Uterus (tissue), 4 donors: ENCODE measurements around the gene AK9. TPM values are rescaled to one million over a fixed set of nuclear protein-coding genes. Genes with fewer than 3 reads are reported as not detected.

Experiments
- DNase-seq, 2 donors: peaks; one replicate each; pipeline ENCODE4 v3.0.0-alpha.2; 2019 to 2020
- H3K27ac ChIP-seq, 2 donors: fragments of 200-600 bp; sonication (generic); 1 replicate in 1 of 2; 2 replicates in 1 of 2; pipeline ENCODE4 v1.5.1; 2016 to 2018
- H3K27me3 ChIP-seq, 2 donors: fragments of 200-600 bp; sonication (generic); one replicate each; pipeline ENCODE4 v1.5.1; 2018 to 2019; ENCODE audit warnings: control low read depth in 1 of 2
- H3K36me3 ChIP-seq, 2 donors: fragments of 200-600 bp; sonication (generic); one replicate each; pipeline ENCODE4 v1.5.1; 2019; ENCODE audit warnings: control low read depth in 1 of 2
- H3K4me1 ChIP-seq, 2 donors: fragments of 200-600 bp; sonication (generic); one replicate each; pipeline ENCODE4 v1.5.1; 2018 to 2019; ENCODE audit warnings: control low read depth in 1 of 2
- H3K4me3 ChIP-seq, 2 donors: fragments of 200-600 bp; sonication (generic); 1 replicate in 1 of 2; 2 replicates in 1 of 2; pipeline ENCODE4 v1.5.1; 2018 to 2019; ENCODE audit warnings: mild to moderate bottlenecking in 1 of 2
- H3K9me3 ChIP-seq, 2 donors: fragments of 200-600 bp; sonication (generic); one replicate each; pipeline ENCODE4 v1.5.1; 2019; ENCODE audit warnings: control low read depth in 1 of 2
- CTCF ChIP-seq, 4 experiments: fragments of 200-600 bp in 2 of 4; fragments of 450-650 bp in 2 of 4; sonication (generic) in 2 of 4; IDR thresholded peaks; one replicate each; pipeline ENCODE4 v1.5.1; 2016 to 2019; ENCODE audit warnings: antibody characterized with exemption in 4 of 4, mild to moderate bottlenecking in 2 of 4, moderate library complexity in 1 of 4
- POLR2A ChIP-seq, 2 donors: fragments of 450-650 bp; IDR thresholded peaks; one replicate each; pipeline ENCODE4 v1.6.1; 2016; ENCODE audit warnings: antibody characterized with exemption in 2 of 2, mild to moderate bottlenecking in 1 of 2, moderate library complexity in 1 of 2
- intact Hi-C: fragments of 100-400 bp; cut with DNase I; formaldehyde crosslinking; loops from one replicate; pipeline ENCODE4 v1.15.1; 2023; ENCODE audit warnings: low total_unique reads
- total RNA-seq, 4 donors: library from RNA; depleted of rRNA in 3 of 4; stranded (reverse); fragments of >200 nt in 3 of 4; gene quantifications; one replicate each; pipeline versions ENCODE4 v1.1.0 to v1.2.4, GENCODE V29; 2014 to 2023
- donor health status: DM: yes; HTN: yes; CAD: no.

AK9 gene
- total RNA-seq, 4 donors from 2014 or later = 12.3 to 27.9 (median 13.5) TPM

- intact Hi-C loops = loop anchor here (10.0 kb wide), 1 partner anchor 71 kb away; the partner anchor contains the start of gene CD164
- DNase-seq = peak; percentile 66 to 72
- TF ChIP-seq POLR2A (IDR thresholded peaks at IDR 0.05) = peak in 1 of 2 donors; percentile 42
- TF ChIP-seq CTCF (IDR thresholded peaks at IDR 0.05) = peak in 3 of 4 experiments; percentile 23 to 39 (median 32)
Measured at GRCh38 chr6:109455437-109456110, 235.4 kb downstream of the AK9 start, which contains the start of gene MICAL1. MICAL1 (minus strand) TSS chr6:109455772; CDS start chr6:109454196, 1,576 bp downstream.

GRCh38 chr6:109454496-109455436, 236.2 kb downstream of the AK9 start:
- H3K27ac ChIP-seq = peak overlapping the region; percentile 80 to 82
- TF ChIP-seq CTCF (IDR thresholded peaks at IDR 0.05) (no peak), POLR2A (IDR thresholded peaks at IDR 0.05) (no peak)
- DNase-seq = no peak
- no peaks in the 10 kb centered on the region for H3K4me1 ChIP-seq
- no peaks in the 10 kb centered on the region for H3K27me3 ChIP-seq
- H3K9me3 ChIP-seq = no peaks in the 10 kb centered on the region
- peak overlapping the region; percentile 75 to 77 for H3K4me3 ChIP-seq
- H3K36me3 ChIP-seq = no peaks in the 10 kb centered on the region
- intact Hi-C loops = loop anchor here (10.0 kb wide), 1 partner anchor 70 kb away; the partner anchor contains the start of gene CD164

More at GRCh38 chr6:109455437-109456110, 235.4 kb downstream of the AK9 start, which contains the start of gene MICAL1:
- peak within 1 kb of the TSS; percentile 75 to 77 for H3K4me3 ChIP-seq
- H3K27ac ChIP-seq = peak within 1 kb of the TSS; percentile 80 to 82
- no peaks in the 10 kb centered on the region for H3K36me3 ChIP-seq
- no peaks in the 10 kb centered on the region for H3K27me3 ChIP-seq
- no peaks in the 10 kb centered on the region for H3K4me1 ChIP-seq
- H3K9me3 ChIP-seq = no peaks in the 10 kb centered on the region

GRCh38 chr6:109453594-109454495, 237.2 kb downstream of the AK9 start:
- H3K4me1 ChIP-seq = no peaks in the 10 kb centered on the region
- H3K27ac ChIP-seq = peak overlapping the region; percentile 80 to 82
- H3K36me3 ChIP-seq = no peaks in the 10 kb centered on the region
- DNase-seq = peak; percentile 49 to 51
- H3K4me3 ChIP-seq = no peak overlapping the region
- TF ChIP-seq CTCF (IDR thresholded peaks at IDR 0.05) (no peak), POLR2A (IDR thresholded peaks at IDR 0.05) (no peak)
- intact Hi-C loops = loop anchor here (10.0 kb wide), 1 partner anchor 69 kb away; the partner anchor contains the start of gene CD164
- H3K9me3 ChIP-seq = no peaks in the 10 kb centered on the region
- H3K27me3 ChIP-seq = no peaks in the 10 kb centered on the region

- Histone ChIP-seq H3K27ac (no peak overlapping the region), H3K4me3 (no peak overlapping the region), H3K27me3 (no peaks in the 10 kb centered on the region), H3K4me1 (no peaks in the 10 kb centered on the region), H3K9me3 (no peaks in the 10 kb centered on the region), H3K36me3 (no peaks in the 10 kb centered on the region)
- intact Hi-C loops = loop anchor here (10.0 kb wide), 1 partner anchor 68 kb away; the partner anchor contains the start of gene CD164
- TF ChIP-seq POLR2A (IDR thresholded peaks at IDR 0.05) (no peak), CTCF (IDR thresholded peaks at IDR 0.05) (no peak)
- no peak for DNase-seq
Measured at GRCh38 chr6:109453156-109453555, 237.8 kb downstream of the AK9 start.
